HL-60 (cell line): ENCODE data around the gene GSTA2.
A peak's percentile ranks its signal among the peaks of the same experiment; 100 is the strongest.
"Not testable (repeated sequence)": the region's sequence is repeated elsewhere in the genome, so short reads cannot be mapped to it uniquely, and the experiment has no call there.

ENCODE experiments used
- DNase-seq, 2 experiments: peaks; one replicate each; pipeline ENCODE4 v3.0.0-alpha.2; 2010 to 2020; ENCODE audit warnings: low read depth in 1 of 2, low spot score in 1 of 2
- H3K27ac ChIP-seq: fragments of 250-450 bp; sonication (Bioruptor Pico); replicated peaks from 2 replicates; pipeline ENCODE4 v1.5.1; 2020; ENCODE audit warnings: mild to moderate bottlenecking, moderate library complexity
- H3K27me3 ChIP-seq: fragments of 250-450 bp; sonication (Bioruptor Pico); 2 replicates; pipeline ENCODE4 v1.5.1; 2021; ENCODE audit warnings: mild to moderate bottlenecking, moderate library complexity; ENCODE audit not compliant: insufficient read depth, poor library complexity, severe bottlenecking
- H3K4me3 ChIP-seq: replicated peaks from 2 replicates; pipeline ENCODE4 v1.5.1; 2011; ENCODE audit warnings: mild to moderate bottlenecking, control low read depth, low read length; ENCODE audit not compliant: insufficient read depth
- GABPA ChIP-seq: IDR thresholded peaks from 2 replicates; pipeline ENCODE4 v1.6.1; 2012; ENCODE audit warnings: low read depth
- POLR2AphosphoS5 ChIP-seq: IDR thresholded peaks from 2 replicates; pipeline ENCODE4 v1.6.1; 2012; ENCODE audit warnings: low read depth
- SPI1 ChIP-seq: IDR thresholded peaks from 2 replicates; pipeline ENCODE4 v1.6.1; 2012; ENCODE audit warnings: low read depth, mild to moderate bottlenecking, borderline replicate concordance
- TF ChIP-seq, protein P1 (sequence below): IDR thresholded peaks from one replicate; pipeline ENCODE4 v1.5.1; 2011; ENCODE audit warnings: low read length, control low read depth, inconsistent platforms; ENCODE audit not compliant: insufficient read depth
- TF ChIP-seq, protein P2 (sequence below): IDR thresholded peaks from 2 replicates; pipeline ENCODE4 v1.6.1; 2012; ENCODE audit warnings: low read depth; ENCODE audit not compliant: insufficient replicate concordance

Gene GSTA2

DNA sequence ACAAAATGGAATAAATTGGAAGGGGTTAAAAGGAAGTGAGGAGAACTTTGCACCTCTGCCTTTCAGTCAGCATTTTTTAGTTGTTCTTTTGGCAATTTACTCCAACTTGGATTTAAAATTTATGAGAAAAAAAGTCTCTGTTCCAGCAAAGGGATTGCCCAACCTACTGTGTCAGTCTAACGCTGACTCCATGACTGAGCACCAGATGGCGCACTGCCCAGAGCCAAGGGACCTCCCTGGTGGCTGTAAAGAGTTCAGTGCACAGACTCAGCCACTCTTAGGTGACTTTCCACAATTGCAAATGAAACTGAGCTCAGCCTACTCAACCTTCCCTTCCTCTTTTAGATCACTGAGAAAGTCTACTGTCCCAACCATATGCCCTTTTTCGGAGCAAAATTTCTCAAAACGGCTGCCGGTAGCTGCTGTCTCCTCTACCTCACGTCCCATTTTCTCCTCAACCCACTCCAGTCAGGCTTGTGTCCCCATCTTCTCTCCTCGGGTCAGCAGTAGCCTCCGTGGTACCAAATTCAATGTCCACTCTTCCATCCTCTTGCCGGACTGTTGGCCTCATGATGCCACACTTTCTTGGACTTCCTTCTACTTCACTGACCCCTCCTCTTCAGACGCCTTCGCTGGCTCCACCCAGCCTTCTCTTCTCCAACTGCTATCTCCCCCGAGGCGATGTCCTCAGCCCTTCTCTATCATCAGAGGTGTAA lies 38.7 kb downstream of the GSTA2 start:
- Histone ChIP-seq H3K27me3 (no peaks in the 10 kb centered on the region), H3K27ac (no peak overlapping the region), H3K4me3 (no peak overlapping the region)
- peak; percentile 22 to 71 for DNase-seq
- no peak for TF ChIP-seq GABPA
- TF ChIP-seq, protein P1, sequence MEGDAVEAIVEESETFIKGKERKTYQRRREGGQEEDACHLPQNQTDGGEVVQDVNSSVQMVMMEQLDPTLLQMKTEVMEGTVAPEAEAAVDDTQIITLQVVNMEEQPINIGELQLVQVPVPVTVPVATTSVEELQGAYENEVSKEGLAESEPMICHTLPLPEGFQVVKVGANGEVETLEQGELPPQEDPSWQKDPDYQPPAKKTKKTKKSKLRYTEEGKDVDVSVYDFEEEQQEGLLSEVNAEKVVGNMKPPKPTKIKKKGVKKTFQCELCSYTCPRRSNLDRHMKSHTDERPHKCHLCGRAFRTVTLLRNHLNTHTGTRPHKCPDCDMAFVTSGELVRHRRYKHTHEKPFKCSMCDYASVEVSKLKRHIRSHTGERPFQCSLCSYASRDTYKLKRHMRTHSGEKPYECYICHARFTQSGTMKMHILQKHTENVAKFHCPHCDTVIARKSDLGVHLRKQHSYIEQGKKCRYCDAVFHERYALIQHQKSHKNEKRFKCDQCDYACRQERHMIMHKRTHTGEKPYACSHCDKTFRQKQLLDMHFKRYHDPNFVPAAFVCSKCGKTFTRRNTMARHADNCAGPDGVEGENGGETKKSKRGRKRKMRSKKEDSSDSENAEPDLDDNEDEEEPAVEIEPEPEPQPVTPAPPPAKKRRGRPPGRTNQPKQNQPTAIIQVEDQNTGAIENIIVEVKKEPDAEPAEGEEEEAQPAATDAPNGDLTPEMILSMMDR = peak; percentile 83

DNA sequence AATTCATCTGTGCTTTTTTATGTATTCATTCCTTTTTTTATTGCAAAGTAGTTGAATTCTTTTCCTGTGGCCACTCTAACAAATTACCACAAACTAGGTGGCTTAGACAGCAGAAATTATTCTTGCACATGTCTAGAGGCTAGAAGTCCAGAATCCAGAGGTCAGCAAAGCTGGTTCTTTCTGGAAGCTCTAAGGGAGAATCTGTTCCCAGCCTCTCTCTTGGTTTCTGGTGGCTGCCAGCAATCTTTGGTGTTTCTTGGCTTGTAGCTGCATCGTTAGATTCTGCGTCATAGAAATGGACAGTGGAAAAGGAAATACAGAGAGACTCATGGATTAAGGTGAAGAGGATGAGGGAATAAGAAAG lies 39.3 kb downstream of the GSTA2 start:
- H3K27ac ChIP-seq = no peak overlapping the region
- no peak for TF ChIP-seq GABPA
- TF ChIP-seq, protein P1 = no peak
- TF ChIP-seq, protein P2, sequence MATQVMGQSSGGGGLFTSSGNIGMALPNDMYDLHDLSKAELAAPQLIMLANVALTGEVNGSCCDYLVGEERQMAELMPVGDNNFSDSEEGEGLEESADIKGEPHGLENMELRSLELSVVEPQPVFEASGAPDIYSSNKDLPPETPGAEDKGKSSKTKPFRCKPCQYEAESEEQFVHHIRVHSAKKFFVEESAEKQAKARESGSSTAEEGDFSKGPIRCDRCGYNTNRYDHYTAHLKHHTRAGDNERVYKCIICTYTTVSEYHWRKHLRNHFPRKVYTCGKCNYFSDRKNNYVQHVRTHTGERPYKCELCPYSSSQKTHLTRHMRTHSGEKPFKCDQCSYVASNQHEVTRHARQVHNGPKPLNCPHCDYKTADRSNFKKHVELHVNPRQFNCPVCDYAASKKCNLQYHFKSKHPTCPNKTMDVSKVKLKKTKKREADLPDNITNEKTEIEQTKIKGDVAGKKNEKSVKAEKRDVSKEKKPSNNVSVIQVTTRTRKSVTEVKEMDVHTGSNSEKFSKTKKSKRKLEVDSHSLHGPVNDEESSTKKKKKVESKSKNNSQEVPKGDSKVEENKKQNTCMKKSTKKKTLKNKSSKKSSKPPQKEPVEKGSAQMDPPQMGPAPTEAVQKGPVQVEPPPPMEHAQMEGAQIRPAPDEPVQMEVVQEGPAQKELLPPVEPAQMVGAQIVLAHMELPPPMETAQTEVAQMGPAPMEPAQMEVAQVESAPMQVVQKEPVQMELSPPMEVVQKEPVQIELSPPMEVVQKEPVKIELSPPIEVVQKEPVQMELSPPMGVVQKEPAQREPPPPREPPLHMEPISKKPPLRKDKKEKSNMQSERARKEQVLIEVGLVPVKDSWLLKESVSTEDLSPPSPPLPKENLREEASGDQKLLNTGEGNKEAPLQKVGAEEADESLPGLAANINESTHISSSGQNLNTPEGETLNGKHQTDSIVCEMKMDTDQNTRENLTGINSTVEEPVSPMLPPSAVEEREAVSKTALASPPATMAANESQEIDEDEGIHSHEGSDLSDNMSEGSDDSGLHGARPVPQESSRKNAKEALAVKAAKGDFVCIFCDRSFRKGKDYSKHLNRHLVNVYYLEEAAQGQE = no peak
- no peak for TF ChIP-seq POLR2AphosphoS5
- no peak for TF ChIP-seq SPI1
- no peak overlapping the region for H3K4me3 ChIP-seq
- no peak for DNase-seq
- no peaks in the 10 kb centered on the region for H3K27me3 ChIP-seq

DNA sequence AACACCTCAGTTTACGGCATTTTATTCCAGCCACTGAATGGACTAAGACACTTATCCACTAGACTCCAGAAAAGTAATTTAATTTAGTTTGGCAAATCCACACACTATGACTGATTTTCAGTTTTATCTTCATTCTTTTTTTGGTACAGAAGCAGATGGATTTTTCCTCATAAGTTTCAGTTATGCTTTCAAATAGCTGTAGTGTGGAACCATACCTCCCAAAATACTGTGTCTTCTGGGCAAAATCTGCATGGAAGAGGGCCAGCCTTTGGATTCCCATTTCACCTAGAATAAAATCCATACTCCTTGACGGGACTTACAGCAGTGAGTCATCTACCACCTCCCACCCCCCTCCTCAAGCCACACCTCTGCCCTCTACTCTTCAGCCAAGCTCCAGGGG lies 43.0 kb downstream of the GSTA2 start:
- Histone ChIP-seq H3K4me3 (no peak overlapping the region), H3K27me3 (peaks cover 4% of the 10 kb centered on the region), H3K27ac (no peak overlapping the region)
- no peak for TF ChIP-seq GABPA
- TF ChIP-seq, protein P2 = no peak
- TF ChIP-seq POLR2AphosphoS5 = no peak
- no peak for TF ChIP-seq SPI1
- TF ChIP-seq, protein P1 = no peak
- DNase-seq = no peak

DNA sequence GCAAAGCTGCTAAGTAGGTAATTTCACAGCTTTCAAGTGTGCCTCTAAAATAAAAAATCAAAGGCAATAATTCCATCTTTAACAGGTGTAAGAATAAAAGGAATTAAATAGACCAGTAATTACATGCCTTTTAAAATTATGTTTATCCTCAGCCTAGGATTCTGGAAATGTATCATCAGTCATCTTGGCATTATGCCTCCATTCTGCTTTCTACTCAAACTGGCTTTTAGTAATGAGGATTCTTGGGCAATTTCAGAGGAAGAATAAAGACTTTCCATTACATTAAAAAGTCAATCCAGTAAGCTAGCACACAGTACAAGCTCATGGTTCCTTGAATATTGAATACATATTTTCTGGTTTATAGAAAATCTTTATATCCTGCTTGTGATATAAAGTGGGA lies 44.7 kb downstream of the GSTA2 start:
- Histone ChIP-seq H3K27me3 (peaks cover 4% of the 10 kb centered on the region), H3K4me3 (no peak overlapping the region), H3K27ac (no peak overlapping the region)
- DNase-seq = no peak
- TF ChIP-seq POLR2AphosphoS5 (no peak), GABPA (no peak), SPI1 (no peak)
- TF ChIP-seq, protein P1 = no peak
- TF ChIP-seq, protein P2 = no peak

DNA sequence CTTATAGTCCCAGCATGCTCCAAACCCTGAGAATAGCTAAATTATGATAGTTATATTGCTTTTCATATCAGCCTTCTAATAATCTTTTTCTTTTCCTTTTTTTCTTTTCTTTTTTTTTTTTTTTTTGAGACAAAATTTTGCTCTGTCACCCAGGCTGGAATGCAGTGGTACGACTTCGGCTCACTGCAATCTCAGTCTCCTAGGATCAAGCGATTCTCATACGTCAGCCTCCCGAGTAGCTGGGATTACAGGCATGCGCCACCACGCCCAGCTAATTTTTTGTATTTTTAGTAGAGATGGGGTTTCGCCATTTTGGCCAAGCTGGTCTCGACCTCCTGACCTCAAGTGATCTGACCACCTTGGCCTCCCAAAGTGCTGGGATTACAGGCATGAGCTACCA lies 48.5 kb downstream of the GSTA2 start:
- not testable (repeated sequence) for H3K4me3 ChIP-seq, H3K27me3 ChIP-seq, DNase-seq, H3K27ac ChIP-seq
